GM18498 (cell line): ENCODE results near the gene UNC5B.

Experiments
- ATAC-seq: cut with Tn5 transposase; IDR thresholded peaks from one replicate; pipeline ENCODE4 v1.9.1; 2021; ENCODE audit warnings: mild to moderate bottlenecking, moderate library complexity; ENCODE audit not compliant: unreplicated experiment

Gene UNC5B

DNA sequence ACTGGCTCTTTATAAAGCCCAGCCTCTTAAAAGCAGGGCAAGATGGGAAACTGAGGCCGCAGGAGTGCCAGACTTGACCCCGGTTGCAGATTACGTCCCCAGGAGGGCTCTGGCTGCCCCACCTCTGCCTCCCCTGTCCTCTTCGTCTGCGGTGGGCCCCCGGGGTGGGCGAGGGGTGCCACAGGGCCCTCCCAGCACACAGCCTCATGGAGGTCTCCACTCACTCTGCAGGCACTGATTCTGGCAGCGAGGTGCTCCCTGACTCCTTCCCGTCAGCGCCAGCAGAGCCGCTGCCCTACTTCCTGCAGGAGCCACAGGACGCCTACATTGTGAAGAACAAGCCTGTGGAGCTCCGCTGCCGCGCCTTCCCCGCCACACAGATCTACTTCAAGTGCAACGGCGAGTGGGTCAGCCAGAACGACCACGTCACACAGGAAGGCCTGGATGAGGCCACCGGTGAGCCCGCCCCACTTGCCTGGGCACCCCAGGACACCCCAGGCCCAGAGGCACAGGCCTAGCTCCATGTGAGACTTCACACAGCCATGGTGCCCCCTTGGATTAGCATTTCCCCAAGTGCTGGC lies 67.3 kb downstream of the UNC5B start:
- ATAC-seq = no peak

GRCh38 chr10:71280216-71280615 lies 67.8 kb downstream of the UNC5B start:
- no peak for ATAC-seq

DNA sequence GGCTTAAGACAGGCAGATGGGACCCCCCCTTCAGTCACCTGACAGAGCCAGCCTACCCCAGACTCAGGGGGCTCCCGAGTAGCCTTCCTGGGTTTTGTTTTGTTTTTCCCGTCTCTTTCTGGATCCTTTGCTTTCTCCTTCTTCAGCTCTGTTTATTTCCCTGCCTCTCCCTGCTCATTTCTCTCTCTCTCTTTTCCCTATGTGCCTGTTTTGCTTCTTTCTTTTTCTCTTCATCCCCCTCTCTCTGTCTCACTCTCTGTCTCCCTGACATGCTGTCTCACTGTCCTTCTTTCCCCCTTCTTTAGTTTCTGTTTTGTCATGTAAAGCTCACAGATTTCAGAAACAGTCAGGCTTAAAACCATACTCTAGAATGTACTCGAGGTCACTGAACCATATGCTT lies 68.5 kb downstream of the UNC5B start:
- no peak for ATAC-seq

DNA sequence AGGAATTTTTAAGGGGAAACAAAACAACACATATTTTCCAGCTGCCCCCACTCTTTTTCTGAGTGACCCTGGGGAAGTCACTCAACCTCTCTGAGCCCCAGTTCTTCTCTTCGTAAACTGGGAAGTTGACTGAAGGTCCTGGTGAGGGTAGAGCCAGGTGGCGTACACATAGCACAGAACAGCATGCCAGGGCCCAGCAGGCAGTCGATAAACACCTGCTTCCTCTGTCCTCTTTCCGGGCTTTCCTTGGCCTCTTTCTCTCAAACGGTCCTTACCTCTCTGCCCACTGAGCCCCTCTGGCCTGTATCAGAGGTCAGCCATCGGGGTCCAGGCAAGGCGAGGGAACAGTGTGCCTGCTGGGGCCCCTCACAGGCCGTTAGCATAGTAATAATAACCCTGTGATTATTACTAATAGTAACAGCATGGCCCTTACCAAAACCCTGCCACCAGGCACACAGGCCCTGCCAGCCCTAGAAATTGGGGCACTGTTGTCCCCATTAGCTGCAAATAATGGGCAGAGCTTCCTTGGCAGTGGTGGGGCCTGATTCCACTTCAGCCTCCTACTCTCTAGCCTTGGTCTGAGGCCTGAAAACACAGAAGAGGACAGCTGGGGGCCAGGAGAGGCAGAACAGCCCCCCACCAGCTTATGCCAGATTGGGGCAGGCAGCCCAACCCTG lies 69.4 kb downstream of the UNC5B start:
- no peak for ATAC-seq

GRCh38 chr10:71282323-71282680 lies 69.9 kb downstream of the UNC5B start:
- ATAC-seq = no peak

- no peak for ATAC-seq
Observed at GRCh38 chr10:71283410-71283809, 71.0 kb downstream of the UNC5B start.

DNA sequence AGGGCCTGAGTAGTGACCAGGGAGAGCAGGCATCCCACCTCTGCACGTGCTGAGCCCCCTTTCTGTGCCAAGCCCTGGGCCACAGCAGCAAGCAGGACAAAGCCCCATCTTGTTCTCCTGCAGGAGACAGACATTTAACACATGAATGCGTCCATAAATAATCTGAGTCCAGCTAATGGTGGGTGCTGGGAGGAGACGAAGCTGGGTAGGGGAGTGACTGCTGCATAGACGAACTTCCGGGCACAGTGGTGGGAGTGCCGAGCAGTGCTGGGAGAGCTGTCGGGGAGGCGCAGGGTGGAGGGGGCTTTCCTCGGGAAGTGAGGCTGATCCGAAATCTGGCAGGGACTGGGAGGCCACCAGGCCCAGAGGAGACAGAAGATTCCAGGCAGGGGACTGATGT lies 71.5 kb downstream of the UNC5B start:
- no peak for ATAC-seq

DNA sequence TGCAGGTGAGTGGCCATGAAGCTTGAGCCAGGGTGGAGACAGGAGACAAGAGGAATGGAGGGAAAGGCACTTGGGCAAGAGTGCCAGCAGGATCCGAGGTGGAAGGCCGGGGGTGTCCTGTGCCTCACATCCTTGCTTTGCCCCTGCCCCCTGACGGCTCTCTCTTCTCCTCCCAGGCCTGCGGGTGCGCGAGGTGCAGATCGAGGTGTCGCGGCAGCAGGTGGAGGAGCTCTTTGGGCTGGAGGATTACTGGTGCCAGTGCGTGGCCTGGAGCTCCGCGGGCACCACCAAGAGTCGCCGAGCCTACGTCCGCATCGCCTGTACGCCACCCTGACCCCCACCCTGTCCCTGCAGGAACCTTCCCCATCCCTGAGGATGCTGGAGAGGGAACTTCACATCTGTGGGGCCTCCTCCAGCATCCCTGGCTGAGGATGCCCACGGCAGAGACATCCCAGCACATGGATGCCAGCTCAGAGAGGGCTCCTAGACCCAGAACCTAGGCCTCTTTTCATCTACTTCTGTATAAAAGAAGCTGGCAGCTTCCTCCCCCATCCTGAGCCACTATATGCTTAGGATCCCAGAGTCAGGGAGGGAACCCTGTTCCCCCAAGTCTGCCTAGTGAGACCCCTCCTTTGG lies 72.3 kb downstream of the UNC5B start:
- ATAC-seq = no peak

- ATAC-seq = no peak
Observed at GRCh38 chr10:71285180-71285545, 72.8 kb downstream of the UNC5B start.

DNA sequence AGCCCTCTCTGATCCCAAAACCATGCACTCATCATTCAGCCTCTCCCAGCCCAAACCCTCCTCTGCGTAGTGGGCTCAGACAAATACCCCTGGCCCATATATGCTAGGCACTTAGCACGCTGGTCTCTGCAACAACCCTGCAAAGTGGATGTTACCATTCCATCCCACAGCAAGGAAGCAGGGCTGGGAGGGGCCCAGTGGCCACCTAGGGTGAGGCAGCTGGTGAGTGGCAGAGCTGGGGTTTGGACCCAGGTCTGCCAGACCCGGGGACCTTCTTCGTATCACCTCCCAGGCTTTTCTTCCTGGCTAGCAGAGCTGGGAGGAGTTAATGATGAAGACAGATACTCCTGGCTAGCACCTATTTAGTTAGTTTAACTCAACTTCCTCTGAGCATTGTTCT lies 73.6 kb downstream of the UNC5B start:
- ATAC-seq = no peak

- no peak for ATAC-seq
Observed at GRCh38 chr10:71286521-71287294, 74.3 kb downstream of the UNC5B start.

DNA sequence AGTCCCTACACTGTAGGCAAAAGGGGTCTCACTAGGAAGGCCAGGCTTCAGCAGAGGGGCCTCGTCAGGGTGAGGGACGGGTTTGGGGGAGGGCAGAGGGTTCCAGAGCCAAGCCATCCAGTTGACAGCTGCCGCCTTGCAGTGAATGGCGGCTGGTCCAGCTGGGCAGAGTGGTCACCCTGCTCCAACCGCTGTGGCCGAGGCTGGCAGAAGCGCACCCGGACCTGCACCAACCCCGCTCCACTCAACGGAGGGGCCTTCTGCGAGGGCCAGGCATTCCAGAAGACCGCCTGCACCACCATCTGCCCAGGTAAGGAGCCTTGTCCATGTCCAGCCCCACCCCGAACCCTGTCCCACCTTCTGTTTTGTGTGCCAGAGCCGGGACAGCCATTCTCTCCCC lies 75.1 kb downstream of the UNC5B start:
- ATAC-seq = no peak

- no peak for ATAC-seq
Observed at GRCh38 chr10:71288461-71288860, 76.1 kb downstream of the UNC5B start.

DNA sequence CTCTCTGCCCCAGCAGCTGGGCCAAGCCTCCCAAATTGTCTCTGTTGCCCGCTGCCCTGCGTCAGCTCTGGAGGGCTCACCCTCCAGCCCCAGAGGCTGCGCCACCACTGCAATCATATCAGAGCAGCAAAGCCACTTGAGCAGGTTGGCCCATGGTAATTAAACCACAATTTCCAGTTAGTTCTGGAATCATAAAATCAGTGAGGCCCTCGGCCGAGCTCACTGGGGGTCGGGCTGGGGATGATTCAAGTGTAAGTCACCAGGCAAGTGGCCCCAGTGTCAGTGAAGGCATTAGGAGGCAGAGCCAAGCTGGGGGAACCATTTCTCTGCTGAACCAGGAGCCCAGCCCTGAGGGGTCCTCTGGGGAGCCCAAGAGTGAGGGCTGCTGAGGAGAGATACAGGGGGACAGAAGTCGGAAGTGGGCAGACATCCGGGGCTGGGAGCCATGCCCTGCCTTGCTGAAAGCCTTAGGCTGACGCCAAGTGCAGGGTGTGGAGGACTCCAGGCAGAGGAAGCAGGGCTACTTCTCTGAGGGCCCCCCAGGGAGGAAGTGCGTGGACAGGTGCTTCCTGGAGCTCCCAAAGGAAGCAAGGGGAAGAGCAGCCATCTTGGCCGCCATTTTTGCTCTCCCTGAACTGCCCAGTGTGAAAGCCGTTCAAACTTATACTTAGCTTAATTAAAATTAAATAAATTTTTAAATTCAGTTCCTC lies 77.2 kb downstream of the UNC5B start:
- ATAC-seq = no peak

DNA sequence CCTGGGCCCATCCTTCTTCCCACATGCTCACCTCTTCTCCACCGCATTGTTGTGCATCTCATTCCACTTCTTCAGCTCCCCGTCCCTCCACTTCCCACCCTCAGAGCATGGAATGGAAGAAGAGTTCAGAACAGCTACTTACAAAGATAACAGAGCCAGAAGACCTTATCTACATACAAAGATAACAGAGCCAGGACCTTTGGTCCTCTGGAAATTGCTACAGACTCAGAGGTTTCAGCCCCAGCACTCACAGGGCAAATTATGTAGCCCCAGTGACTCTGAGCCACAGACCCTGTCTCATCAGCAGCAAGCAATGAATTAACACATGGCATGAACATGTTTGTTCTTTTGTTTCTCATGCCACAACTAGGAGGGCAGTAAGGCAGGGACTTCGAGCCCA lies 78.0 kb downstream of the UNC5B start:
- ATAC-seq = no peak

GRCh38 chr10:71290806-71291527 lies 78.6 kb downstream of the UNC5B start:
- no peak for ATAC-seq

DNA sequence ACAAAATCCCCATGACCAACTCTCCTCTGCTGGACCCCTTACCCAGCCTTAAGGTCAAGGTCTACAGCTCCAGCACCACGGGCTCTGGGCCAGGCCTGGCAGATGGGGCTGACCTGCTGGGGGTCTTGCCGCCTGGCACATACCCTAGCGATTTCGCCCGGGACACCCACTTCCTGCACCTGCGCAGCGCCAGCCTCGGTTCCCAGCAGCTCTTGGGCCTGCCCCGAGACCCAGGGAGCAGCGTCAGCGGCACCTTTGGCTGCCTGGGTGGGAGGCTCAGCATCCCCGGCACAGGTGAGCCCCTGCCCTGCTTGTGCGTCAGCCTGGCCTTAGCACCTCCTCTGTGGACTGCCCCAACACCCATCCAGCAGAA lies 79.1 kb downstream of the UNC5B start:
- no peak for ATAC-seq

DNA sequence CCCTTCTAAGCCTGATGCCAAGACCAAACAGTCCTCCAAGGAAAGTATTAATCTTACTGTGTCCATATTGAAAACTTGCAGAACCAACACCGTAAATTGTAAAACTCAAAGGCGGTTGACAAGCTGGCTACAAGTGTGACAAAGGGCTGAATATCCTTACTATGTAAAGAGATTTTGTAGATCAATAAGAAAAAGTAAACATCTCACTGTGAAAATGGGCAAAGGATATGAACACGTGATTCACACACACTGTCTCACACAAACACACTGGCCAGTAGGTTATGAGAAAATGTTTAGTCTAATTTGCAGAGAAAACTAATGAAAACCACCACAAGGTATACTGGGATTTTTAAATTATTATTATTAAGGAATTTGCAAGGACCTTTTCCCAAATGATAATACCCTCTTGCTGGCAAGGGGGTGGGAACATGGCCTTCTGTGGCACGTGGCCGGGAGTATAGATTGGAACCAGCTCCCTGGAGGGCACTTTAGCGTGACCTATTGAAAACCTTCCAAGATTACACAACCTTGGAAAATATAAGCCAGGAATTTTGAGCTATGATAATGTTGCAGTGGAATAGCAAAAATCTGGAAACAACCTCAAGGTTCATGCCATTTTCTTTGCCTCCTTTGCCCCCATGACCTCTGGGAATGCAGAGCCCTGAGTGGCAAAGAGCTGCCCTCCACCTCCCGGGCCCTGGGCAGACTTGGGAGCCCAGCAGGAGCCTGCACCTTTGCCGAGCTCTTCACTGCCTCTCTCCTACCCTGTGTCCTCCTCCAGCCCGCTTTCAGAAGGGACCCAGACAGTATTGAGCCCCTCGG lies 80.5 kb downstream of the UNC5B start:
- no peak for ATAC-seq

DNA sequence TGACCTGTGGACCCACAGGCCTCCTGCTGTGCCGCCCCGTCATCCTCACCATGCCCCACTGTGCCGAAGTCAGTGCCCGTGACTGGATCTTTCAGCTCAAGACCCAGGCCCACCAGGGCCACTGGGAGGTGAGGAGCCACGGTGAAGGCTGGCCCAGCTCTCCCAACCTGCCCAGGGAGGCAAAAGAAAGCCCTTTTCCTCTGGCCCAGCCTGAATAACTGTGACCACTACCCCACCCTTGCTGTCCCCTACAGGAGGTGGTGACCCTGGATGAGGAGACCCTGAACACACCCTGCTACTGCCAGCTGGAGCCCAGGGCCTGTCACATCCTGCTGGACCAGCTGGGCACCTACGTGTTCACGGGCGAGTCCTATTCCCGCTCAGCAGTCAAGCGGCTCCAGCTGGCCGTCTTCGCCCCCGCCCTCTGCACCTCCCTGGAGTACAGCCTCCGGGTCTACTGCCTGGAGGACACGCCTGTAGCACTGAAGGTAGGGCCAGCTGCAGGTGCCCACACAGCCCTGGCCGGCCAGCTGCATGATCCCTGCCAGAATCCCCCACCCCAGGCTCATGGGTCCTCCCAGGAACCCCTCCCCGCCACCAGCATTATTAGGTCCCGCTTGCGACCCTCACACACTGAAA lies 81.2 kb downstream of the UNC5B start:
- ATAC-seq = no peak
